ENCODE measurements around the gene EPN1.
A peak's percentile ranks its signal among the peaks of the same experiment; 100 is the strongest.

Gene EPN1

DNA sequence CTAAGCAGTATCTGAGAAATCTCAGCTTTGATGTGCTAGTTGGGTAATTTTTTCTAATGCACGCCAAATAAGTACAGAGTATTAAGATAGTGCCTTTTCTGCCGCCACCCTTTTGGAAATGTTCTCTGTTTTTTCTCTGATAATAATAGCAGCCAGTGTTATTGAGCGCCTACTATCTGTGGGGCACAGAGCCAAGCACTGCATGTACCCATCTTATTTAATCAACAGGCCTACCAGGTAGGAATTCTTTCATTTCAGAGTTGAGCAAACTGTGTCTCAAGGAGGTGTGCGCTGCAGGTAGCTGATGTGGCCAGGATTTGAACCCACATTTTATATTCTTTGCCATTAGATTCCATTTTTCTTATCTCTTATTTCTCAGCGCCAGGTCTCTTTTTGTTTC, 1.4 kb downstream of the EPN1 start:
- intact Hi-C loops (cut with DNase I) = no loop called here
- no peak for DNase-seq

DNA sequence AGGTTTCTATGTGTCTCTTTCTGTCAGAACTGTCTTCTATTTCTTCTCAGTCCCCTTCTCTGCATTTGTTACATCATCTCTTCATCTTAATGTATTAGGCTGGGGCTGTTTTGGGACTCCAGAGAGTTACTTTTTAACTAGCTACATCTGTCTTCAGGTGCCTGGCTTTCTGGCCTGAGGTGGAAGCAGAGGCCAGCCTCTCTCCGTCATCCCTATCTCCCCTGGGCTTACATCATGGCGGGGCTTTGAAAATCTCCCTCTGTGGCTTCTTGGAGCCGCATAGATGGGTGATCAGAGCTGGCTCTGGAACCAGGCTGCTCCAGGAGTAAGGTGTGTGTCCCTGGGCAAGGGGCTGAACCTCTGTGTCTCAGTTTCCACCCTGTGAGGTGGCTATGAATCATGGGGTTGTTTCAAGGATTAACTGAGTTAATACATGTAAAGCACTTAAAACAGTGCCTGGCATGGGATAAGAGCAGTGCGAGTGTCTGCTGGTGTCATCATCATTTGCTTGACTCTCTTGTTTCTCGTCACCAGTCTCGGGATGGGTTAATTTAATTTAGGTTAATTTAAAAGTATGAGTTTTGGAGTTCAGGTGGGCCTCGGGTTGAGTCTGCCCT, 2.0 kb downstream of the EPN1 start:
- DNase-seq = no peak
- intact Hi-C loops (cut with DNase I) = no loop called here

DNA sequence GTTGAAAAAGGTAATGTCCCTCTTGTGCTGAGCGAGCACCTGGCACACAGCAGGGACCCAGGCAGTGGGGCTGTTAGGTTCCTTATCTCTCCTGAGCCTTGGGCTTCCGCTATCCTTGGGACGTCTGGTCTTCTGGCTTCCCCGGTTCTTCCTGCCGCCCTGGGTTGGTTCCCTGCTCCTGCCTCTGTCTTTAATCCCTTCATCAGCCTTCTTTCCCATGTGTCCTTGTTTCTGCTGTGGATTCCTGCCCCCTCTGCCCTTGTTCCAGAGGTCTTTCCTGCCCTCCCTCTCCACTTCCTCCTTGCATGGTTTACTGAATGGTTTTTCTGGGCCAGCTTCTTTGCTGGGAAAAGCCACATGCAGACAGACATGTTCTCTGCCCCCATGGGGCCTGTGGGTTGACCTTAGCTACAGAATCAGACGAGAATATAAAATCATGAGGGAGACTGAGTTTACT, 2.6 kb downstream of the EPN1 start:
- intact Hi-C loops (cut with DNase I) = no loop called here
- DNase-seq = no peak

DNA sequence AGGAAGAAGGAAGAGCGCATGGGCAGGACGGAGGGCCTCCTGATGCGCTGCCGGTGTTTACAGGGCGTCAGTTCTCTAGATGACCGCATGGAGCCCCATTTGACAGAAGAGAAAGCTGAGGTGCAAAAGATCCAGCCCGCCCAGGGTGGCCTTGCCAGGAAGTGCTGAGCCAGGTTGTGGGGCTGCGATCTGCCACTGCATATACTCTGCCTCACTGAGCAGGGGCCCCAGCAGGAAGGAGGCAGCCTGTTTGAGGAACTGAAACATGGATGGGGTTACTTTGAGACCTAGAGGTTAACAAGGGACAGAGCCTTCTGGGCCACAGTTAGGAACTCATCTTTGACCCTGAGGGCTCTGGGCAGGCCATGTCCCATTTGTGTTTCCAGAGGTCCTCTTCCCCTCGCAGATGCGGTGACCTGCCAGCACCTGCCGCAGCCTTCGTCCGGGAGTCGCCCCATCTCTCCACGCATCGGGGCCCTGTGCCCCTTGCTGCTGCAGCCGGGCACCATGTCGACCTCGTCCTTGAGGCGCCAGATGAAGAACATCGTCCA, 3.2 kb downstream of the EPN1 start:
- peak in 1 of 10 donors; percentile 26 for DNase-seq
- intact Hi-C loops (cut with DNase I) = no loop called here

DNA sequence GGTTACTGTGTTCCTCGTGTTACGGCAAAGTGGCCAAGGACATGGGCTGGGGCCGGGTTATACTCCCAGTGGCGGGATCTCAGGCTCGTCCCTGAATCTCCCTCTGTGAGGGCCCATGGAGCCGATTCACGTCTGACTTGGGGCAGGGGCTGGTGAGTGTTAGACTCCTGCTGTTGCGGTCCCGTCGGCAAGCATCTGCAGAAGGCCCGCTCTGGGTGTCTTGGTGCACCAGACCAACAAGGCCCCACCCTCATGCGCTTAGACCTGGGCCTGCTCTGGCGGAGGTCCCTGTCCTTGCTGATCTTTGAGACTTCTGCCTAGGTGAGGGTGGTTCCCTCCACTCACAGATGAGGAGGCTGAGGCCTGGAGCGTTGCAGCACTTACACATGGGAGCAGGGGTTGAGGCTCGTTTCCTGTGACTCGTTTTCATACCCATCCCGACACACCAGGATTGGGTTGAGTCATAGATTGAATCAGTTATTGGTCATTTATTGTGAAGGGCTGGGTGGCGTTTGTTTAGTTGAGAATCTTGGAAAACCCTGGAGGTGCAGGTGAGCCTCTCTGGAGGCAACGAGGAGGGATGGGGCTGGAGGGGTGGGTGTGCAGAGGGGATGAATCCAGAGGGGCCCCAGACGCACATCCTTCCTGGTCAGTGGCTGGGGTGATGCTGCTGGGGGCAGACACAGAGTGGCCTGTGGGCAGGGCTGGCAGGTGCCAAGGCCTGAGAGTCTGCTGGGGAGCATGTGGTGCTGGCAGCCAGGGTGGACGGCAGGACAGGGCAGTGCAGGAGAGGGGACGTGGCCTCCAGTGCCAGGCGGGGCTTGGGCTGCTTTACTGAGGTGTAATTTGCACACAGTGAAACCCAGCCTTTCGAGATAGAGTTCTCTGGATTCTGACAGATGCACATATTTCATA, 4.6 kb downstream of the EPN1 start:
- intact Hi-C loops (cut with DNase I) = no loop called here
- DNase-seq = no peak

DNA sequence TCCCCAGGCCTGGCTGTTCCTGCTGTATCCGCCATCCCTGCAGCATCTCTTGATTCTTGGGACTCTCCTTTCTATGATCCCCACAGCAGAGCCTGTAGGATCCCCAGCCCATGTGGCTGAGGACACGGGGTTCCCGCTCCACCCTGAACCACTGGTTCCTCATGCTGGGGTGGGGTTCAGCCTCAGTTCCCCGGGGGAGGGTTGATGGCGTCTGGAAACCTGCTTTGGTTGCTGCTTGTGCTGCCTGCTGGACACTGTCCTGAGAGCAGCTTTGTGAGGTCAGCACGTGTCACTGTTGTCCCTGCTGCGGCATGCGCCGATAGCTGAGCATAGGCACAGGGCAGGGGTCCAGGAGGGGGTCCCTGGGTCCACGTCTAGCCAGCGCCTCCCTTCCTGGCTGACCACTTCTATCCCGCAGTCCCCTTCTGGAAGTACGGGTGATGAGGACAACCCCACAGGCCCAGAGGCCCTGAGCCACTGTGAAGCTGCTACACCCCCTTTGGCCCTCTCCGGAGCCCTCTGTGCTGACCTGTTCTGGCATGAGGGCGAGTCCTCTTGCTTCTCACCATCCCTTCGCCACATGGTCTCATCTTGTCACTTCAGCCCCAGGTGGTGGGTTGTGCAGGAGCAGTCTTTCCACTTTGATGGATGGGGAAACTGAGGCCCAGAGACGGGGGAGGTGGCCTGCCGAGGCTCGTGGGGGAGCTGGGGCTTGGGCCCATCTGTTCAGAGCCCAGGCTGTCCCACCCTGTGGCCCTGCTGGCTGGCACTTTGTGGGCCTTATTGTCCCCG, 5.5 kb downstream of the EPN1 start:
- intact Hi-C loops (cut with DNase I) = no loop called here
- DNase-seq = no peak

DNA sequence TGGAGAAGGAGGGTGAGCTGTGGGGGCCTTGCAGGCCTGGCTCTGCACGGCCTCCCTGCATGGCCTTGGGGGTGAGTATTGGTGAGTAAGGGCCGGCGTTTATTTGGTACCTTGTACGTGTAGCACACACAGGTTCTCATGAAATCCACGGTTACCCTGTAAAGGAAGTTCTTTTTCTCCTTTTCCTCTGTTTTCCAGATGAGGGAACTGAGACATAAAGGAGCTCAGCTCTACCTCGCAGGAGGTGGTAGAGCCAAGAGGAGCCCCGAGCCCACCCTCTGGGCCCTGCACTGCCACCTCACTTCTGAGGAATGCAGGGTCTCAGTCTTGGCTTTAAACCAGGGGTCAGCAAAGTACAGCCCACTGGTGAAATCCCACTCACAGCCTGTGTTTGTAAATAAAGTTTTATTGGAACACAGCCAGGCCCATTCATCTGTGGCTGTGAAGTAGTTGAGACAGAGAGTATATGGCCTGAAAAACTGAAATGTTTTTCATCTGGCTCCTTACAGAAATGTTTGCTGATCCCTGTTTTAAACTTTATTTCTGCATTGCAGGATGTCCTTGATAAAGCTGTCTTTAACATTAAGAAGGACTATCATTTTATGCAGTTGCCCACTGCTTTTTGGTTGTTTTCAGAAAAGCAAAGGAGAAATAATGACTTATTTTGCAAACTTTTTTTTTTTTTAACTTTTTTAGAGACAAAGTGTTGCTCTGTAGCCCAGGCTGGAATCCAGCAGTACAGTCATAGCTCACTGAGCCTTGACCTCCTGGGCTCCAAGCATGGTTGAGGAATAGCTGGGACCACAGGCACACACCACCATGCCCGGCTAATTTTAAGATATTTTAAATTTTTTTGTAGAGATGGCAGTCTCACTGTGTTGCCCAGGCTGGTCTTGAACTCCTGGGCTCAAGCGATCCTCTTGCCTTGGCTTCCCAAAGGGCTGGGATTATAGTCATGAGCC, 6.4 kb downstream of the EPN1 start:
- DNase-seq = no peak
- intact Hi-C loops (cut with DNase I) = no loop called here

DNA sequence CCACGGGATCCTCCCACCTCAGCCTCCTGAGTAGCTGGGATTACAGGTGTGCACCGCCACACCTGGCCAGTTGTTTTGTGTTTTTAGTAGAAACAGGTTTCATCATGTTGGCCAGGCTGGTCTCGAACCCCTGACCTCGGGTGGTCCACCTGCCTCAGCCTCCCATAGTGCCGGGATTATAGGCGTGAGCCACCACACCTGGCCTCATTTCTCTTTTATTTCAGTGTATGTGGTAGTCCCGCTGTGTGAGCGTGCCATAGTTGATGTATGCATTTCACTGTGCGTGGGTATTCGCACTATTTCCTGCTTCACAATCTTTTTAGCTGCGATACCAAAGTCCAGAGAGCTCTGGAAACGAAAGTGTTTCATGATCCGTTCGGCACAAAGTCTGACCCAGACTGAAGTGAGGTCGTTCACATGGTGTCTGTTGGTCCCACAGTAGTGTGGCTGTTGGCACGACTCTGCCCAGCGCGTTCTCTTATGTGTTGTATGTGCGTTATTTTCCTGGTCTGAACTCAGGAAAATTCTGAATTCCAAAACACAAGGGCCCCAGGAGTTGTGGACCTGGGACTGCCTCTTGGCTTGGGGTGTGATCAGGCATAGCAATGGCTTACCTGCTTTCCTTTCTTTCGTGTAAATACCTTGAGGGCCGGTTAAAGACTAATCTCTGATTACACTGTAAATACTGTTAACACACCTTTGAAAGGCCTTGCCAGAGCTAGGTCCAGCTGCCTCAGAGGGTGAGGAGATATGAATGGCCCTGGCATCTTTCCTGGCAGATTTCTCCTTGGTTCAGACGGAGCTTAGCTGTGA, 8.6 kb downstream of the EPN1 start:
- intact Hi-C loops (cut with DNase I) = no loop called here
- no peak for DNase-seq

DNA sequence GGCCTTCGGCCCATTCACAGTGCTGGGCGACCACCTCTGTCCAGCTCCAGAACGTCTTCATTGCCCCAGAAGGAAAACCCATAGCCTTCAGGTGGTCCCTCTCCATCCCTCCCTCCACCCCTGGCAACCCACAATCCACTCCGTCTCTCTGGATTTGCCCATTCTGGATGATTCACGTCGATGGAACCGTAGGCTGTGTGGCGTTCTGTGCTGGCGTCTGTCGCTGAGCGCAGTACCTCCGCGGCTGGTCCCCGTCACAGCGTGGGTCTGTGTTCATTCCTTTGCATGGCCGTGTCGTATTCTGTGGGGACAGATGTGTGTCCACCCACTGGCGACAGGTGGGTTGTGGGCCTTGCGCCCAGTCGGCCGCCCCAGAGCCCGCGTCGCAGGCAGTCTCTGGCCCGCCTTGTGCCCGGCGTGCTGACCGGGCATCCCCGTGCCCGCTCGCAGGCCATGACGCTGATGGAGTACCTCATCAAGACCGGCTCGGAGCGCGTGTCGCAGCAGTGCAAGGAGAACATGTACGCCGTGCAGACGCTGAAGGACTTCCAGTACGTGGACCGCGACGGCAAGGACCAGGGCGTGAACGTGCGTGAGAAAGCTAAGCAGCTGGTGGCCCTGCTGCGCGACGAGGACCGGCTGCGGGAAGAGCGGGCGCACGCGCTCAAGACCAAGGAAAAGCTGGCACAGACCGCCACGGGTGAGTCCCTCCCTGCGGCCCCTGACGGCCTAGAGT, 10.1 kb downstream of the EPN1 start:
- intact Hi-C loops (cut with DNase I) = no loop called here
- DNase-seq = peak in 3 of 10 donors; percentile 64 to 85 (median 71)

DNA sequence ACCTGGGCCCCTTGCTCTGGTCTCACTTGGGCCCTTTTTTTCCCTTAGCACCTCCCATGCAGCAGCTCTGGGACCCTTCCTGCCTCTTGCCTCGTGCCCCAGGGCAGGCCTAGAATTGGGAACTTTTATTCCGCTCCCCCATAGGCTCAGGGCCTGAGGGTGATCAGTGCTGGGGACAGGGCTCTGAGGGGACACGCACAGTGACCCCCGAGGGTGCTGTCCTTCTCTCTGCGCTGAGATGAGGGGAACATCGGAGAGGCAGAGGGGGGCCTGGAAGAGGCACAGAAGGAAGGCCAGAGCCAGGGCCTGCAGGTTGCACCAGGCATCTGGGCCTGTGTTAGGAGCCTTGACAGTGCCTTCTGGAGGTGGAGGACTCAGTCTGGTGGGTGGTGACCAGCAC, 10.8 kb downstream of the EPN1 start:
- intact Hi-C loops (cut with DNase I) = no loop called here
- DNase-seq = peak in 2 of 10 donors; percentile 36 to 52

DNA sequence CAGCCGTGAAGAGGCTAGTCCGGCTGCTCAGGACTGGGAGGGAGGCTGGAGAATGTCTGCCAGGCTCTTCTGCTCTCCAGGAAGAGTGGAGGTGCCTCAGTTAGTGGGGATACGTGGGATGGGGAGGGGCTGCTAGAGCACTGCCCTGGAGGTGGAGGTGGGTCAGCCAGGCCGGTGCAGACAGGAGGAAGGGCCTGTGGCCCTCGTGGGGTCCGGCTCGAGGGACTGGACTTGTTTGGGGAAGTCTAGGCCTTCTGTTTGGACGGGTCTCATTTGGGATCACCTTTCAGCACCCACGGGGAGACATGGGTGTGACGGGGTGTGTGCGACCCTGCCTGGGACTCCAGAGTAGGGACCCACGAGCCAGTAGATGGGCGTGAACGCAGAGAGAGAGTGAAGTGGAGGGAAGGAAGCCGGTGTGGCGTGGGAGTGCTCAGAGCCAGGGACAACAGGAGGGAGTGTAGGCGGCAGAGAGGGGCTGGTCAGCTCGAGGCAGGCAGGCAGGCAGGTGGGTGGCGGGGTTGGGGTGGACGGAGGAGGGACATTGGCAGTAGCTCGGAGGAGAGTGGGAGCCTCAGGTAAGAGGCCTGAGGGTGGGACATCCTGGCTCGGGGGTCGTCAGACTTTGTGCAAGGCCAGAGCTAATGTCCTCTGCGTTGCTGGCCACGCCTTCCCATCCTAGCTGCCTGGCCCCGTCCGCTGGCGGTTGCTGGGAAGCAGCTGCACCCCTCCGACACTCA, 11.5 kb downstream of the EPN1 start:
- peak in 3 of 10 donors; percentile 67 to 83 (median 73) for DNase-seq
- intact Hi-C loops (cut with DNase I) = no loop called here

DNA sequence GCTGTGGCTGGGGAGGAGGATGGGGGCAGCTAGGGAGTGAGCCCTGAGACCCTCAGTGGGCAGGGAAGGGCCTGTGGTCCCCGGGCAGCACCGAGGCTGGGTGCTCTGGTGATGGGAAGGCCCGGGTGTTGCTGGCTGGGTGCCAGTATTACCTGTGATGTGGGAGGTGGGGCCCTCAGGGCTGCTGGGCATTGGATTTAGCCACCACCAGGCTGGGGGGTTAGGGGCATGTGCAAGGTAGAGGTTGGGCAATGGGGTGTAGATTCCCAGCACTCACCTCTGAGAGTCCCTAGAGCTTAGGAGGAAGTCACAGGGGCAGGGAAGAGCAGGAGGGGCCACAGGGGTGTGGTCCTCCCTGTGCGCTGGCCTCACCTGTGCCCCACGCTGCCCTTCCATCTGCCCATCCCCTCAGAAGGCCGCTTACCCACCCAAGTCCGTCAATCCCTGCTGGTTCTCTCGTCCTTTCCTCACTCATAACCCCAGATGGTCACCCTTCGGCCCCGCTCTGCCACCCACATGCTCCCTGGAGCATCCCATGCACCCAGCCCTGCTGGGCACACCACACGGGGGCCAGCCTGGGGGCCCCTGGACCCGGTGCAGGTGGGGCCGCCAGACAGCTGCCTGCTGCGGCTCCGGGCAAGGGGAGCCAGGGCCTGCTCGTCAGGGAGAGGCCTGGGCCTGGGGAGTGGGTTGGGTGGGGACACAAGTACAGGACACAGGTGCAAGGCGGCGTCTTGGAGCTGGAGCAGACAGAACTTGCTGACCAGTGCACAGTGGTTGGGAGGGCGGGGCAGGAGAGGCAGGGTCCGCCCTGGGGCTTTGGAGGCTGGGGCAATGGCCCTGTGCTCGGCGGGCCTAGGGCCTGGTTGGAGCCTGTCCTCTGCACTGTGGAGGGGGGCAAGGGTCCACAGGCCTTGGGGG, 12.5 kb downstream of the EPN1 start:
- peak in 3 of 10 donors; percentile 56 to 80 (median 59) for DNase-seq
- intact Hi-C loops (cut with DNase I) = no loop called here

DNA sequence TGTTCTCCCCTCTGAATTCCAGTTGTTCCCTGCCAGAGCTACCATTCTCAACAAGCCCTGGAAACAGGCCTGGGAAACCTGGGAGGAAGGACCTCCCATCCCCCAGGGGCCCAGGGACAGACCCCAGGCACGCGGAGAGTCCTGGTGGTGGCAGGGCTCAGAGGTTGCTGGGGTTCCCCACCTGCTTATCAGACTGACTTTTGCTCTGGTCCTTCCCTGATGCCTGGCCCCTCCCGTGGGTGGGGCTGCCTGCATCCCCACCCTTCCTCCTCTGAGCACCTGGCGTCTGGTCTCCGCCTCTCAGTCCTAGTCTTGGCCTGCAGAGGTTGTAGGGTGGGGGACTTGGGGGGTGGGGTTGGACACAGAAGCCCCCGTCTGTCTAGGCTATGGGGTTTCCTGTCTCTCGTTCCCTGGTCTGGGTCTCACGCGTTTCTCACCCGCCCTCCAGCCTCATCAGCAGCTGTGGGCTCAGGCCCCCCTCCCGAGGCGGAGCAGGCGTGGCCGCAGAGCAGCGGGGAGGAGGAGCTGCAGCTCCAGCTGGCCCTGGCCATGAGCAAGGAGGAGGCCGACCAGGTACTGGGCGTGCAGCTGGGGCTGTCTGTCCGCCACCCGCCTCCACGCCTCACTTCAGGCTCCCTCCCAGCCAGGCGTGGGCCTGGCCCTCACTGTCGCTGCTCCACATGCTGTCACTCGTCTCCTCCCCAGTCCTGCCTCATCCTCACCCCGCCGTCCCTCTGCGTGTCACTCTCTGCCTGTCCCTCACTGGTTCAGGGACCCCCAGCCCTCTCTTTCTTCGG, 13.6 kb downstream of the EPN1 start:
- intact Hi-C loops (cut with DNase I) = no loop called here

DNA sequence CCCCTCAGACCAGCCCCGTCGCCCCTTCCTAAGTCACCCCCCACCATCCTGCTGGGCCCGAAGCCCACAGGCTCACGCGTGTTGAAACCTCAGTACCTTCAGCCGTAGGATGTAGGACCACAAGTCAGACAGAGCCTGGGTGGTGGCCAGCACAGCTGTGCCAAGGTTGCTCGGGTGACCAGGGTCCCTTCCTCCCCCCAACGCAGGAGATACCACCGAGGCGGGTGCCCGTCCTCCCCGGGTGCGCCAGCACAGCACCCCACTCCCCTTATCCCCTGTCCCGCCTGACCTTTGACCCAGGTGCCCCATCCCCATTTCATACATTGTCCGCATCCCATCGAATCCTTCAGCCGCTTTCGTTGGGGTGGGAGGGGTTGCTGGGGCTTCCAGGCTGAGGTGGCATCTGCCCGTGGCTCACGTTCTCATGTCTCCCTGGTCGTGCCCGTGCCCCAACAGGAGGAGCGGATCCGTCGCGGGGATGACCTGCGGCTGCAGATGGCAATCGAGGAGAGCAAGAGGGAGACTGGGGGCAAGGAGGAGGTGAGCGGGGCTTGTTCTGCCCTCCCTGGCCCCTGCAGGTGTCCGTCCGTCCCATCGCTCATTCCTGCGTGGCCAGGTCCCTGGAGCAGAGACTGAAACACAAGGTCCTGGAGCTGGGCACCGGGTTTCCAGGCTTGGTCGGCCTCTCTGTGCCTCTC, 14.5 kb downstream of the EPN1 start:
- DNase-seq = peak in 3 of 10 donors; percentile 64 to 81 (median 70)
- intact Hi-C loops (cut with DNase I) = no loop called here

More for the DNA sequence above, 13.6 kb downstream of the EPN1 start:
- peak in 9 of 10 donors; percentile 20 to 96 (median 67) for DNase-seq
